IMR-90 (cell line): Measurements from ENCODE around the gene ZNF513. TPM values are rescaled to one million over a fixed set of nuclear protein-coding genes. Genes with fewer than 3 reads are reported as not detected.

ENCODE experiments used
- ATAC-seq: fragments of 200-7000 bp; cut with Tn5 transposase; 2 replicates; pipeline ENCODE4 v1.9.1; 2020; ENCODE audit warnings: low read depth, mild to moderate bottlenecking, moderate library complexity
- BruUV-seq: library from RNA; stranded (reverse); fragments of 400-500 nt; replicated peaks from 2 replicates; lab custom pipeline; 2021; lab: Mats Ljungman, UMichigan
- CTCF ChIA-PET: fragments of 300-600 bp; formaldehyde crosslinking; extraction: SDS; loops from one replicate; lab custom pipeline; 2021; ENCODE audit warnings: antibody characterized with exemption; lab: Yijun Ruan, JAX
- POLR2A ChIA-PET: fragments of 300-600 bp; sonication (Branson Sonifier 250); formaldehyde crosslinking; loops from one replicate; lab custom pipeline; 2022; ENCODE audit warnings: antibody characterized with exemption; ENCODE audit not compliant: unreplicated experiment; lab: Charles Lee
- DNase-seq: peaks from one replicate; pipeline ENCODE4 v3.0.0; 2013
- H2AFZ ChIP-seq: replicated peaks from 2 replicates; pipeline ENCODE3; 2013; ENCODE audit warnings: low read length, mild to moderate bottlenecking; ENCODE audit not compliant: poor library complexity
- H2AK5ac ChIP-seq: 2 replicates; pipeline ENCODE4 v1.6.1; 2013; ENCODE audit warnings: low read depth, low read length, inconsistent platforms
- H2AK9ac ChIP-seq: replicated peaks from 2 replicates; pipeline ENCODE3; 2013; ENCODE audit warnings: mild to moderate bottlenecking, low read depth, low read length, moderate library complexity; ENCODE audit not compliant: poor library complexity
- H2BK120ac ChIP-seq: 2 replicates; pipeline ENCODE4 v1.6.1; 2013; ENCODE audit warnings: low read depth, low read length, inconsistent platforms
- H2BK15ac ChIP-seq: 3 replicates; pipeline ENCODE4 v1.6.1; 2013; ENCODE audit warnings: low read depth, low read length, inconsistent platforms
- H2BK20ac ChIP-seq: 2 replicates; pipeline ENCODE4 v1.6.1; 2013; ENCODE audit warnings: low read depth, mild to moderate bottlenecking, inconsistent platforms, low read length, moderate library complexity
- H2BK5ac ChIP-seq: 2 replicates; pipeline ENCODE4 v1.6.1; 2013; ENCODE audit warnings: mild to moderate bottlenecking, low read depth, low read length, inconsistent platforms; ENCODE audit not compliant: poor library complexity, severe bottlenecking
- H3K14ac ChIP-seq: replicated peaks from 2 replicates; pipeline ENCODE4 v1.6.1; 2013; ENCODE audit warnings: low read depth, low read length, inconsistent platforms
- H3K18ac ChIP-seq: 2 replicates; pipeline ENCODE4 v1.6.1; 2013; ENCODE audit warnings: low read depth, low read length, control low read depth
- H3K23ac ChIP-seq: 2 replicates; pipeline ENCODE4 v1.6.1; 2013; ENCODE audit warnings: low read depth, low read length, inconsistent platforms
- H3K27ac ChIP-seq: 2 replicates; pipeline ENCODE4 v1.5.1; 2013; ENCODE audit warnings: mild to moderate bottlenecking, control low read depth, low read length; ENCODE audit not compliant: insufficient read depth
- H3K27me3 ChIP-seq: 2 replicates; pipeline ENCODE4 v1.6.1; 2013; ENCODE audit warnings: low read length; ENCODE audit not compliant: control insufficient read depth, insufficient read depth
- H3K36me3 ChIP-seq: 2 replicates; pipeline ENCODE4 v1.6.1; 2013; ENCODE audit warnings: low read length, mixed read lengths; ENCODE audit not compliant: control insufficient read depth, insufficient read depth
- H3K4ac ChIP-seq: 2 replicates; pipeline ENCODE4 v1.6.1; 2013; ENCODE audit warnings: low read depth, low read length, inconsistent platforms
- H3K4me1 ChIP-seq: 2 replicates; pipeline ENCODE4 v1.6.1; 2013; ENCODE audit warnings: low read length, mixed read lengths; ENCODE audit not compliant: control insufficient read depth, insufficient read depth
- H3K4me2 ChIP-seq: 2 replicates; pipeline ENCODE4 v1.6.1; 2013; ENCODE audit warnings: low read depth, mild to moderate bottlenecking, control low read depth, low read length, moderate library complexity
- H3K4me3 ChIP-seq: 2 replicates; pipeline ENCODE4 v1.5.1; 2013; ENCODE audit warnings: low read depth, mild to moderate bottlenecking, control low read depth, low read length, moderate library complexity; ENCODE audit not compliant: insufficient read depth
- H3K56ac ChIP-seq: 2 replicates; pipeline ENCODE4 v1.6.1; 2013; ENCODE audit warnings: low read length, inconsistent platforms; ENCODE audit not compliant: insufficient read depth; ENCODE audit errors: extremely low read depth
- H3K79me1 ChIP-seq, 2 experiments: 2 replicates each; pipeline ENCODE4 v1.6.1; 2013; ENCODE audit warnings: low read length in 2 of 2, inconsistent platforms in 1 of 2, low read depth in 1 of 2
- H3K9ac ChIP-seq: 2 replicates; pipeline ENCODE4 v1.6.1; 2013; ENCODE audit warnings: low read depth, low read length, control low read depth
- H3K9me1 ChIP-seq: 2 replicates; pipeline ENCODE4 v1.6.1; 2013; ENCODE audit warnings: low read length, inconsistent platforms; ENCODE audit not compliant: insufficient read depth
- H3K9me3 ChIP-seq: 2 replicates; pipeline ENCODE4 v1.6.1; 2013; ENCODE audit warnings: low read length; ENCODE audit not compliant: control insufficient read depth, insufficient read depth
- H4K20me1 ChIP-seq: 2 replicates; pipeline ENCODE4 v1.6.1; 2013; ENCODE audit warnings: low read length, inconsistent platforms; ENCODE audit not compliant: insufficient read depth
- H4K5ac ChIP-seq: 2 replicates; pipeline ENCODE4 v1.6.1; 2013; ENCODE audit warnings: mild to moderate bottlenecking, low read depth, low read length, control low read depth
- H4K8ac ChIP-seq, 2 experiments: 2 replicates each; pipeline ENCODE4 v1.6.1; 2013; ENCODE audit warnings: low read depth in 2 of 2, low read length in 2 of 2, control low read depth in 1 of 2, inconsistent platforms in 1 of 2
- H4K91ac ChIP-seq: 2 replicates; pipeline ENCODE4 v1.6.1; 2013; ENCODE audit warnings: low read depth, low read length, inconsistent platforms; ENCODE audit not compliant: insufficient read depth
- BHLHE40 ChIP-seq: fragments of 150-350 bp; IDR thresholded peaks from 2 replicates; pipeline ENCODE4 v1.6.1; 2016; ENCODE audit warnings: mild to moderate bottlenecking, low read depth, low read length
- CHD1 ChIP-seq: IDR thresholded peaks from 2 replicates; pipeline ENCODE4 v1.6.1; 2012; ENCODE audit warnings: low read depth, low read length, improper control_type of control experiment
- CTCF ChIP-seq: conservative IDR thresholded peaks from 2 replicates; pipeline ENCODE4 v1.5.1; 2012; ENCODE audit warnings: mild to moderate bottlenecking, low read depth, low read length, improper control_type of control experiment
- POLR2A ChIP-seq: IDR thresholded peaks from 2 replicates; pipeline ENCODE4 v1.6.1; 2012; ENCODE audit warnings: mild to moderate bottlenecking, low read depth, low read length
- RCOR1 ChIP-seq: IDR thresholded peaks from 2 replicates; pipeline ENCODE4 v1.6.1; 2012; ENCODE audit warnings: mild to moderate bottlenecking, low read length, improper control_type of control experiment; ENCODE audit not compliant: insufficient replicate concordance
- RFX5 ChIP-seq: IDR thresholded peaks from 2 replicates; pipeline ENCODE4 v1.8.0; 2012; ENCODE audit warnings: low read depth, mild to moderate bottlenecking, low read length, moderate library complexity
- WGBS, 2 experiments: methylation state at CpG; one replicate each; pipeline versions ENCODE4 v1.1.5 to v1.1.7; 2013; ENCODE audit warnings: missing lambda C conversion rate in 2 of 2; ENCODE audit not compliant: insufficient read length in 1 of 2; ENCODE audit errors: extremely low coverage in 2 of 2; 5-methylcytosine and 5-hydroxymethylcytosine counted together
- dilution Hi-C: fragments of 300-500 bp; cut with HindIII; formaldehyde crosslinking; loops from one replicate; pipeline ENCODE4 v1.14.3; 2018; ENCODE audit warnings: low sequenced_read_pairs; ENCODE audit not compliant: unreplicated experiment
- in situ Hi-C: fragments of 300-500 bp; cut with MboI; formaldehyde crosslinking; loops from 3 replicates; pipeline ENCODE4 v1.14.3; 2019; ENCODE audit warnings: low sequenced_read_pairs, inconsistent platforms, mixed read lengths
- intact Hi-C: fragments of 100-400 bp; cut with micrococcal nuclease; formaldehyde crosslinking; loops from 2 replicates; pipeline ENCODE4 v1.10.0; 2022
- polyA plus RNA-seq, 3 experiments: library from polyadenylated mRNA; depleted of rRNA; stranded (reverse); fragments of >200 nt; gene quantifications; 2 replicates each; pipeline ENCODE4 v1.2.3, GENCODE V29; 2012; ENCODE audit warnings: low replicate concordance in 1 of 3
- total RNA-seq: library from RNA; depleted of rRNA; stranded (reverse); fragments of >200 nt; gene quantifications from 2 replicates; pipeline ENCODE4 v1.2.3, GENCODE V29; 2012

ZNF513 gene
- total and polyA plus RNA-seq, 2 of the 4 experiments (the other 2 are of a cell fraction), result 3.4 to 23.7 TPM

GRCh38 chr2:27376151-27376865 lies 4.2 kb downstream of the ZNF513 start:
- Histone ChIP-seq H3K56ac (no peak overlapping the region), H3K23ac (no peak overlapping the region), H3K4me2 (no peak overlapping the region), H4K91ac (no peak overlapping the region), H3K27me3 (no peaks in the 10 kb centered on the region), H2AK9ac (no peak overlapping the region), H3K9me3 (no peaks in the 10 kb centered on the region), H3K4me1 (peaks cover 12% of the 10 kb centered on the region), H3K27ac (no peak overlapping the region), H2BK5ac (no peak overlapping the region), H4K8ac (no peak overlapping the region), H3K18ac (no peak overlapping the region), H2BK15ac (no peak overlapping the region), H2AK5ac (no peak overlapping the region), H4K20me1 (peaks cover 29% of the 10 kb centered on the region; the same call in 1 of the 2 replicates), H3K4me3 (no peak overlapping the region), H3K14ac (no peak overlapping the region), H2AFZ (no peak overlapping the region), H3K9ac (no peak overlapping the region), H3K79me1 (peaks cover 28 to 69% of the 10 kb centered on the region in 2 experiments), H3K36me3 (peaks cover 51% of the 10 kb centered on the region), H3K9me1 (peaks cover 5% of the 10 kb centered on the region; the same call in 1 of the 2 replicates), H2BK20ac (no peak overlapping the region), H2BK120ac (no peak overlapping the region), H4K5ac (no peak overlapping the region), H3K4ac (no peak overlapping the region)
- no peak for TF ChIP-seq CTCF
- TF ChIP-seq CHD1, result no peak
- TF ChIP-seq RCOR1, result no peak
- no peak for TF ChIP-seq RFX5
- no peak for TF ChIP-seq POLR2A
- no peak for TF ChIP-seq BHLHE40
- POLR2A ChIA-PET, result no interaction called here
- in situ Hi-C loops (no loop called here), dilution Hi-C loops (no loop called here), intact Hi-C loops (no loop called here)
- BruUV-seq, result TSS peak; percentile 79
- ATAC-seq, result no peak
- CTCF ChIA-PET, result no interaction called here
- no peak for DNase-seq
- 90% methylated on average over 4 of the region's 16 CpGs; no CpG with 5 or more reads in 1 of the 2 experiments for WGBS, 2 experiments
